Neural progenitor cell (in vitro differentiated cells): ENCODE data around the gene GOLGA3. TPM values are rescaled to one million over a fixed set of nuclear protein-coding genes. Genes with fewer than 3 reads are reported as not detected.

ENCODE experiments used
- DNase-seq: peaks from one replicate; pipeline ENCODE4 v3.0.0-alpha.2; 2016; ENCODE audit warnings: low spot score
- H2AFZ ChIP-seq: fragments of 200-600 bp; sonication (generic); replicated peaks from 2 replicates; pipeline ENCODE4 v1.6.1; 2016; ENCODE audit warnings: antibody characterized with exemption
- H3F3A ChIP-seq: fragments of 200-600 bp; sonication (generic); 2 replicates; pipeline ENCODE4 v1.6.1; 2016; ENCODE audit warnings: antibody characterized with exemption, low read depth
- H3K27ac ChIP-seq: fragments of 200-600 bp; sonication (generic); 2 replicates; pipeline ENCODE4 v1.5.1; 2016; ENCODE audit warnings: mild to moderate bottlenecking
- H3K27me3 ChIP-seq: fragments of 200-600 bp; sonication (generic); 2 replicates; pipeline ENCODE4 v1.6.1; 2016; ENCODE audit warnings: mild to moderate bottlenecking, moderate library complexity
- H3K36me3 ChIP-seq: fragments of 200-600 bp; sonication (generic); 2 replicates; pipeline ENCODE4 v1.5.1; 2016
- H3K4me1 ChIP-seq: fragments of 200-600 bp; sonication (generic); 2 replicates; pipeline ENCODE4 v1.6.1; 2016; ENCODE audit warnings: mixed run types
- H3K4me2 ChIP-seq: fragments of 200-600 bp; sonication (generic); 2 replicates; pipeline ENCODE4 v1.6.1; 2016
- H3K4me3 ChIP-seq: fragments of 200-600 bp; sonication (generic); 2 replicates; pipeline ENCODE4 v1.5.1; 2016
- H3K79me2 ChIP-seq: fragments of 200-600 bp; sonication (generic); 2 replicates; pipeline ENCODE4 v1.6.1; 2016; ENCODE audit warnings: low read depth
- H3K9ac ChIP-seq: fragments of 200-600 bp; sonication (generic); 2 replicates; pipeline ENCODE4 v1.6.1; 2016
- H3K9me3 ChIP-seq: fragments of 200-600 bp; sonication (generic); 2 replicates; pipeline ENCODE4 v1.5.1; 2016; ENCODE audit warnings: low read depth
- H4K20me1 ChIP-seq: fragments of 200-600 bp; sonication (generic); 2 replicates; pipeline ENCODE4 v1.6.1; 2016; ENCODE audit warnings: low read depth
- H3K27ac Mint-ChIP-seq: 3 replicates; pipeline ENCODE4 v1.8.0; 2021; ENCODE audit warnings: mixed read lengths
- H3K27me3 Mint-ChIP-seq: 2 replicates; pipeline ENCODE4 v1.8.0; 2022; ENCODE audit warnings: low read depth, mild to moderate bottlenecking, inconsistent platforms, moderate library complexity, mixed read lengths; ENCODE audit not compliant: insufficient read depth
- H3K36me3 Mint-ChIP-seq: 3 replicates; pipeline ENCODE4 v1.8.0; 2021; ENCODE audit warnings: mixed read lengths
- H3K4me1 Mint-ChIP-seq: 3 replicates; pipeline ENCODE4 v1.8.0; 2021; ENCODE audit warnings: mixed read lengths
- H3K4me3 Mint-ChIP-seq: 3 replicates; pipeline ENCODE4 v1.8.0; 2021; ENCODE audit warnings: mild to moderate bottlenecking, moderate library complexity, mixed read lengths
- H3K9me3 Mint-ChIP-seq: 3 replicates; pipeline ENCODE4 v1.8.0; 2020; ENCODE audit warnings: mixed read lengths
- EZH2 ChIP-seq: fragments of 200-600 bp; sonication (generic); IDR thresholded peaks from 2 replicates; pipeline ENCODE4 v1.6.1; 2017; ENCODE audit warnings: antibody characterized with exemption, mild to moderate bottlenecking, moderate library complexity
- EZH2phosphoT487 ChIP-seq: fragments of 200-600 bp; sonication (generic); IDR thresholded peaks from 2 replicates; pipeline ENCODE4 v1.6.1; 2017; ENCODE audit warnings: antibody characterized with exemption
- total RNA-seq: library from RNA; depleted of rRNA; stranded (reverse); fragments of >200 nt; gene quantifications from 2 replicates; pipeline ENCODE4 v1.2.3, GENCODE V29; 2015; ENCODE audit warnings: low replicate concordance
- TF ChIP-seq, protein P1 (sequence below): fragments of 200-600 bp; sonication (generic); IDR thresholded peaks from 2 replicates; pipeline ENCODE4 v1.5.1; 2017; ENCODE audit warnings: antibody characterized with exemption, mild to moderate bottlenecking

The GOLGA3 gene
- total RNA-seq, 1 donor from 2014 or later, result 8.5 TPM

DNA sequence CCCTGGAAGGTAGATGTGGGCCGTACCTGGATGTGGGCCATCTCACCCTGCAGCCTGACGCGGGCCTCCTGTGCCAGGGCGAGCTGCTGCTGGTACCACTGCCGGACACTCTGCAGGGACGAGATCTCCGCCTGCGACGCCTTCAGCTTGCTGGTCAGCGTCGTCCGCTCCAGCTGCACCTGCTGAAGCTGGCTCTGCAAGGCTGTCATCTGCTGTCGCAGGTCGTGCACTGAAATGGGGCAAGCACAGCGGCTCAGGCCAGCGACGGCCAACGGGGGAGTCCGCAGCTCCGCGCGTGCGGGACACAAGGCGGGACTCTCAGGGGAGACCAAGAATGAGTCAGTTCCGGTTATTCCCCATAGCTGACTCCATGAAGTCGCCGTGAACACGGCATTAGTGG, 26.9 kb downstream of the GOLGA3 start:
- no peaks in the 10 kb centered on the region for H3K9me3 Mint-ChIP-seq
- peaks cover 39% of the 10 kb centered on the region for H3K36me3 Mint-ChIP-seq
- H3K4me3 Mint-ChIP-seq, result no peak overlapping the region
- Histone ChIP-seq H3K27me3 (no peaks in the 10 kb centered on the region), H3K9me3 (no peaks in the 10 kb centered on the region), H3K4me3 (no peak overlapping the region), H3K27ac (no peak overlapping the region), H2AFZ (no peak overlapping the region), H3K4me2 (no peak overlapping the region), H4K20me1 (peaks cover 4% of the 10 kb centered on the region), H3K79me2 (no peaks in the 10 kb centered on the region), H3F3A (no peaks in the 10 kb centered on the region), H3K9ac (no peak overlapping the region), H3K36me3 (no peaks in the 10 kb centered on the region), H3K4me1 (no peaks in the 10 kb centered on the region)
- TF ChIP-seq EZH2, result no peak
- no peak for TF ChIP-seq EZH2phosphoT487
- TF ChIP-seq, protein P1, sequence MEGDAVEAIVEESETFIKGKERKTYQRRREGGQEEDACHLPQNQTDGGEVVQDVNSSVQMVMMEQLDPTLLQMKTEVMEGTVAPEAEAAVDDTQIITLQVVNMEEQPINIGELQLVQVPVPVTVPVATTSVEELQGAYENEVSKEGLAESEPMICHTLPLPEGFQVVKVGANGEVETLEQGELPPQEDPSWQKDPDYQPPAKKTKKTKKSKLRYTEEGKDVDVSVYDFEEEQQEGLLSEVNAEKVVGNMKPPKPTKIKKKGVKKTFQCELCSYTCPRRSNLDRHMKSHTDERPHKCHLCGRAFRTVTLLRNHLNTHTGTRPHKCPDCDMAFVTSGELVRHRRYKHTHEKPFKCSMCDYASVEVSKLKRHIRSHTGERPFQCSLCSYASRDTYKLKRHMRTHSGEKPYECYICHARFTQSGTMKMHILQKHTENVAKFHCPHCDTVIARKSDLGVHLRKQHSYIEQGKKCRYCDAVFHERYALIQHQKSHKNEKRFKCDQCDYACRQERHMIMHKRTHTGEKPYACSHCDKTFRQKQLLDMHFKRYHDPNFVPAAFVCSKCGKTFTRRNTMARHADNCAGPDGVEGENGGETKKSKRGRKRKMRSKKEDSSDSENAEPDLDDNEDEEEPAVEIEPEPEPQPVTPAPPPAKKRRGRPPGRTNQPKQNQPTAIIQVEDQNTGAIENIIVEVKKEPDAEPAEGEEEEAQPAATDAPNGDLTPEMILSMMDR, result no peak
- peaks cover 5% of the 10 kb centered on the region for H3K27me3 Mint-ChIP-seq
- H3K4me1 Mint-ChIP-seq, result no peaks in the 10 kb centered on the region
- H3K27ac Mint-ChIP-seq, result no peak overlapping the region
- DNase-seq, result no peak

DNA sequence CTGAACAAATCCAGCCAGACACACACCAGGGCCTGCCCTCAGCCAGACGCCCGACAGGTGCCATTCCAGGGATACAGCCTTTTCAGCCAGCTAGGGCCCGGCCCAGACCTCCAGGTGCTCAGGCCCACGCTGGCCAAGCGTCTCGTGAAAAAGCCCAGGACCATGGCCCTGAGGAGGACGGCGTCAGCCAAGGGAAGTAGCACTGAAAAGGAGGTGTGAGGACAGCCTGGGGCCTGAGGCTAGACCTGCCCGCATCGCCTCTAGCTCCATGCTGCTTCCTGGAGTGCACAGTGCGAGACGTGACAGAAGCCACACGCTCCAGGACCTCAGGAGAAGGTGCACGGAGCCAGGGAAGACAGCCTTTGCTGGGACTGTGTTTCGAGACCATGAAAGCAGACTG, 29.8 kb downstream of the GOLGA3 start:
- Mint-ChIP-seq H3K9me3 (no peaks in the 10 kb centered on the region), H3K27ac (no peak overlapping the region), H3K27me3 (peaks cover 4% of the 10 kb centered on the region), H3K36me3 (peaks cover 37% of the 10 kb centered on the region), H3K4me1 (no peaks in the 10 kb centered on the region), H3K4me3 (no peak overlapping the region)
- no peaks in the 10 kb centered on the region for H3K36me3 ChIP-seq
- no peaks in the 10 kb centered on the region for H3K4me1 ChIP-seq
- no peaks in the 10 kb centered on the region for H3K9me3 ChIP-seq
- H3K27ac ChIP-seq, result no peak overlapping the region
- H3K4me2 ChIP-seq, result no peak overlapping the region
- DNase-seq, result no peak
- H3K4me3 ChIP-seq, result no peak overlapping the region
- no peak overlapping the region for H3K9ac ChIP-seq
- no peaks in the 10 kb centered on the region for H3K27me3 ChIP-seq
- no peaks in the 10 kb centered on the region for H3F3A ChIP-seq
- no peak for TF ChIP-seq EZH2phosphoT487
- TF ChIP-seq, protein P1, result no peak
- no peak for TF ChIP-seq EZH2
- H3K79me2 ChIP-seq, result no peaks in the 10 kb centered on the region
- no peaks in the 10 kb centered on the region for H4K20me1 ChIP-seq
- H2AFZ ChIP-seq, result no peak overlapping the region

DNA sequence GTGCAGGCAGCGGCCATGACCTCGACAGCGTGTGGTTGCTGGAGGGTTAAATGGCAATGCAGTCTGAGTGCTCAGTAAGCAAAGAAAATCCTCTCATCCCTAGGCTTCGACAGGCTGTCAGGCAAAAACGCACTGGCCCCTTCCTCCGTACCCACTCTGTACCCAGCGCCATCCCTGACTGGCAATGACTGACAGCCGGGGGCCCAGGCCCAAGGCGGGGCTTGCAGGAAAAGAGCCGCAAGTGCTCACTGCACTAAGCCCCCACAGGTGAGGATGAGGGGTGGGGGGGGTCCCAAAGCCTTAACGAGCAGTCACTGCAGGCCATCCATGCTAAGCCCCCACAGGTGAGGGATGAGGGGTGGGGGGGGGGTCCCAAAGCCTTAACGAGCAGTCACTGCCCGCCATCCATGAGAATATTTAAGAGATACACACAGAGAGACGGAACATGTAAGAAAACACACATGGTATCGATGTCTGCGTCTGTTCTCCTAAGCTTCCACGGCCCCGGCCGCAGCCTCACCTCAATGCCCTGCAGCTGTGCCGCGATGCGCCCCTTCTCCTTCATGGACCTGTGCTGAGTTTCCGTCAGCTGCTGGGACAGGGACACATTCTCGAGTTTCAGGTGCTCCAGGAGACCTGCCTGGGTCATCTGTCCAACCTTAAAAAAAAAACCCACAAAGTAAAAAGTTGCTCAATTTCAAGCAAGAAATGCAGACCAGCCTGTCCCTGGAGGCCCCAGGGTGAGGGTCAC, 30.7 kb downstream of the GOLGA3 start:
- Mint-ChIP-seq H3K36me3 (peaks cover 36% of the 10 kb centered on the region), H3K9me3 (no peaks in the 10 kb centered on the region), H3K27me3 (peaks cover 4% of the 10 kb centered on the region), H3K4me3 (no peak overlapping the region), H3K4me1 (no peaks in the 10 kb centered on the region), H3K27ac (no peak overlapping the region)
- no peaks in the 10 kb centered on the region for H3K9me3 ChIP-seq
- H3K27ac ChIP-seq, result no peak overlapping the region
- no peak for TF ChIP-seq EZH2
- TF ChIP-seq, protein P1, result no peak
- TF ChIP-seq EZH2phosphoT487, result no peak
- H3K36me3 ChIP-seq, result no peaks in the 10 kb centered on the region
- no peak overlapping the region for H3K4me3 ChIP-seq
- no peak overlapping the region for H3K9ac ChIP-seq
- H3K4me2 ChIP-seq, result no peak overlapping the region
- H3K27me3 ChIP-seq, result no peaks in the 10 kb centered on the region
- no peaks in the 10 kb centered on the region for H3K79me2 ChIP-seq
- DNase-seq, result no peak
- H3F3A ChIP-seq, result no peaks in the 10 kb centered on the region
- H4K20me1 ChIP-seq, result no peaks in the 10 kb centered on the region
- H3K4me1 ChIP-seq, result no peaks in the 10 kb centered on the region
- no peak overlapping the region for H2AFZ ChIP-seq
